ENCODE measurements around the gene TAOK2.

TAOK2 gene

DNA sequence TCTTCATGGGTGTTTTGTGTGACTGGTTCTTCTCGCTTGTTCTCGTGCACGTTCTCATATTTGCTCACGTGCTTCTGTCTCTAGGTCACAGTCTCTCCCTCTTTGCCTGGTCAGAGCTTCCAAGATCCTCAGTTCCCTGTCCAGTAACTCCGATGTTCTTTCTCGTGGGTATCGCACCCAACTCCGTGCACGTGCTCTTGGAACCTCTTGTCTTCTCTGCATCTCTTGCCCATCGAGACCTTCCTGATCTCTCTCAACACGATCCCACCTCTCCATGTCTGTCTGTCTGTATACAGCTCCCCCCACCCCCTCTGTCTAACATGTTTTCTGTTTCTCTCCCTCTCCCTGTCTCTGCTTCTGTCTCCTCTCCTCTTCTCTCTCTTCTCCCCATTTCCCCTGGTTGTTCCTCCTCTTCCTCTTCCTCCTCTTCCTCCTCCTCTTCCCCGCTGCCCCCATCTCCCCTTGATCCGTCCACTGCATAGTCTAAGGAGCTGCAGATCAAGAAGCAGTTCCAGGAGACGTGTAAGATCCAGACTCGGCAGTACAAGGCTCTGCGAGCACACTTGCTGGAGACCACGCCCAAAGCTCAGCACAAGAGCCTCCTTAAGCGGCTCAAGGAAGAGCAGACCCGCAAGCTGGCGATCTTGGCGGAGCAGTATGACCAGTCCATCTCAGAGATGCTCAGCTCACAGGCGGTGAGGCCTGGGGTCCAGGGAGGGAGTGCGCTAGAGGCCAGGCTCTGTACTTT is 15.6 kb downstream of the TAOK2 start:
- no peak overlapping the region for H3K4me3 ChIP-seq (ENCODE audit: low read depth, low read length)
- TF ChIP-seq, protein P1, sequence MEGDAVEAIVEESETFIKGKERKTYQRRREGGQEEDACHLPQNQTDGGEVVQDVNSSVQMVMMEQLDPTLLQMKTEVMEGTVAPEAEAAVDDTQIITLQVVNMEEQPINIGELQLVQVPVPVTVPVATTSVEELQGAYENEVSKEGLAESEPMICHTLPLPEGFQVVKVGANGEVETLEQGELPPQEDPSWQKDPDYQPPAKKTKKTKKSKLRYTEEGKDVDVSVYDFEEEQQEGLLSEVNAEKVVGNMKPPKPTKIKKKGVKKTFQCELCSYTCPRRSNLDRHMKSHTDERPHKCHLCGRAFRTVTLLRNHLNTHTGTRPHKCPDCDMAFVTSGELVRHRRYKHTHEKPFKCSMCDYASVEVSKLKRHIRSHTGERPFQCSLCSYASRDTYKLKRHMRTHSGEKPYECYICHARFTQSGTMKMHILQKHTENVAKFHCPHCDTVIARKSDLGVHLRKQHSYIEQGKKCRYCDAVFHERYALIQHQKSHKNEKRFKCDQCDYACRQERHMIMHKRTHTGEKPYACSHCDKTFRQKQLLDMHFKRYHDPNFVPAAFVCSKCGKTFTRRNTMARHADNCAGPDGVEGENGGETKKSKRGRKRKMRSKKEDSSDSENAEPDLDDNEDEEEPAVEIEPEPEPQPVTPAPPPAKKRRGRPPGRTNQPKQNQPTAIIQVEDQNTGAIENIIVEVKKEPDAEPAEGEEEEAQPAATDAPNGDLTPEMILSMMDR (IDR thresholded peaks at IDR 0.05; ENCODE audit: low read depth, low read length): no peak

DNA sequence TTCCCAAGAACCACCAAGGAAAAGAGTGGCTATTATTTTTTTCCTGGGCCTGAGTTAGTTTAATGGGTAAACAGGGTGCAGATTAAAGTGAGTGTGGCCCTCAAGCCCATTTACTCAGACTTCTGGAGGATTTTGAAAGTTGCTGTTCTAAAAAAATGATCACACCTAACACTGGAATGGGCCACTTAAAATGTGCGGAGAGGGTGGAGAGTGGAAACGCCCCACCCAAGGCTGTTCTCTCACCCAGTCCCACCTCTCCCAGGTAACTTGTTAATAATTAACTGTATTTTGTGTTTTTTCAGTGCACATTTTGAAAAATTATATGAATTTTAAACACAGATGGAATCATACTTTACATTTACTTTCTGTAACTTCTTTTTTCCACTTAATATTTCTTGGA is 16.4 kb downstream of the TAOK2 start:
- no peak overlapping the region for H3K4me3 ChIP-seq (ENCODE audit: low read depth, low read length)
- TF ChIP-seq, protein P1 (IDR thresholded peaks at IDR 0.05; ENCODE audit: low read depth, low read length): no peak

DNA sequence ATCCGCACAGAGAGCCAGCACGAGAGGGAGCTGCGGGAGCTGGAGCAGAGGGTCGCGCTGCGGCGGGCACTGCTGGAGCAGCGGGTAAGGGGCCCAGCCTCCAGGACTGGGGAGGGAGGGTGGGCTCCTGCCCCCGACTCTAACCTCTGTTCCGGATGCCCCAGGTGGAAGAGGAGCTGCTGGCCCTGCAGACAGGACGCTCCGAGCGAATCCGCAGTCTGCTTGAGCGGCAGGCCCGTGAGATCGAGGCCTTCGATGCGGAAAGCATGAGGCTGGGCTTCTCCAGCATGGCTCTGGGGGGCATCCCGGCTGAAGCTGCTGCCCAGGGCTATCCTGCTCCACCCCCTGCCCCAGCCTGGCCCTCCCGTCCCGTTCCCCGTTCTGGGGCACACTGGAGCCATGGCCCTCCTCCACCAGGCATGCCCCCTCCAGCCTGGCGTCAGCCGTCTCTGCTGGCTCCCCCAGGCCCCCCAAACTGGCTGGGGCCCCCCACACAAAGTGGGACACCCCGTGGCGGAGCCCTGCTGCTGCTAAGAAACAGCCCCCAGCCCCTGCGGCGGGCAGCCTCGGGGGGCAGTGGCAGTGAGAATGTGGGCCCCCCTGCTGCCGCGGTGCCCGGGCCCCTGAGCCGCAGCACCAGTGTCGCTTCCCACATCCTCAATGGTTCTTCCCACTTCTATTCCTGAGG is 17.4 kb downstream of the TAOK2 start:
- TF ChIP-seq, protein P1 (IDR thresholded peaks at IDR 0.05; ENCODE audit: low read depth, low read length): no peak
- H3K4me3 ChIP-seq (ENCODE audit: low read depth, low read length): no peak overlapping the region

DNA sequence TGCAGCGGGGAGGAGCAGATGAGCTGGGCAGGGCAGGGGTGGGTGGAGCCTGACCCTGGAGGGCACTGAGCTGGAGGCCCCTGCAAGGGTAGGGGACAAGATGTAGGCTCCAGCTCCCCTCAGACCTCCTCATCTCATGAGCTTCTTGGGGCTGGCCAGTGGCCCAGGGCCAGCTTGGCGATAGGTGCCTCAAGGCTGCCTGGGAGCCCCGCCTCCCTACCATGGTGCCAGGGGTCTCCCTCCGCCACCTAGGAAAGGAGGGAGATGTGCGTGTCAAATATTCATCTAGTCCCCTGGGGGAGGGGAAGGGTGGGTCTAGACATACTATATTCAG is 17.9 kb downstream of the TAOK2 start:
- no peak overlapping the region for H3K4me3 ChIP-seq (ENCODE audit: low read depth, low read length)
- TF ChIP-seq, protein P1 (IDR thresholded peaks at IDR 0.05; ENCODE audit: low read depth, low read length): no peak

DNA sequence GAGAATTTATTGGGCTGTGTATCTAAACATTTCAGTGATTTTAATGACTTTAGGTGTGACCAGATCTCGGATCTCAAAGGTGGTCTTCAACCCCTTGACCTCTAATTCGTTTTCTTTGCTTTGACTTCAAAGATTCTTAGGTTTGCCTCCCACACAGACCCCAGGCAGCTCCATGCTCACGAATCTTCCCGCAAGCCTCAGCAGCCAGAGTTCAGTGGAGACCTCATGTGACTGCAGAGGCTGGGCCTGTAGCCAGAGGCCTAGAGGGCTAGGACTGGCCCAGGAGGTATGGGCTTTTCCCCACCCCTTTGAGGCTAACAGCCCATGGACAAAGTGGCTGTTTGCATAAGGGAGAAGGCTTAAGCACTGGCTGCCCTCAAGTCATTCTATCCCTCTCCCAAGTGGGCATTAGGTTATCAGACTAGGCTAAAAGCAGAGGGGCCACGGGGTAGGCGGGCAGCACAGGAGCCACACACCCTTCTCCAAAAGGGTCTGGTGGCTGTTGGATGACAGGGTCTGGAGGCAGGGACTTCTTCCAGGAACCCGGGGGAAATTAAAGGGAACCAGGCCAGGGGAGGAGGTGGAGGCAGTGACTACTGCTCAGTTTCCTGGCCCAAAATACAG is 18.8 kb downstream of the TAOK2 start:
- no peak overlapping the region for H3K4me3 ChIP-seq (ENCODE audit: low read depth, low read length)
- TF ChIP-seq, protein P1 (IDR thresholded peaks at IDR 0.05; ENCODE audit: low read depth, low read length): no peak

DNA sequence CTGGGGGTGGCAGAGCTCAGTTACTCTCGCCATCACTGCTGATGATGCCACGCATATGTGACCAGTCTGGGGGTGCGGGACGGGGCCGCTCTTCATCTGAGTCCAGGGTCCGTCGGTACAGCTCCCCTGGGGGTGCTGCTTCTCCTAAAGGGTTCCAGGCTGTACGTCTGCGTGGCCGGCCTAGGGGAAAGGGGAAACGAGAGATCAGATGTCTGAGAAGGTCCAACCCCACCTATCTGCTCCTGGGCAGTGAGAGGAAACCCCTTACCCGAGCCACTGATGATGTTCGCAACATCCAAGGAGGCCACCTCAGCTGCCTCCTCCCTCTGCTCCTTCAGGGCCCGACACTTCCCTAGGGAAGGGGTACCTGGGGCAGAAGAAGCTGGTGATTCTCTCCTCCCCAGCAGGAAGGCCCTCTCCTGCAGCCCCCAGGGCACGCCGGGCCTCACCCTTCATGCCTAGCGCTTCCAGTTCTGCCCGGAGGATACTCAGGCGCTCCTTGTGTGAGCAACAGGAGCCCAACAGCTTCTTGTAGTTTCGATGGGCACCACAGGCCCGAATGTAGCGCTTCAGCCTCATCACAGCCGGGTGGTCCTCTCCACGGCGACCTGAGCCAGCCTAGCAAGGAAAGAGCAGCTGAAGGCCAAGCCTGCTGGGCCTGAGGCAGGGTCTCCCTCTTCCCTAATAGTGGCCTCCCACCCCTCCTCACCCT is 19.7 kb downstream of the TAOK2 start:
- TF ChIP-seq, protein P1 (IDR thresholded peaks at IDR 0.05; ENCODE audit: low read depth, low read length): no peak

More for the DNA sequence above, 19.7 kb downstream of the TAOK2 start:
- H3K4me3 ChIP-seq (ENCODE audit: low read depth, low read length): no peak overlapping the region

Measured in WI38 (cell line).